ENCODE results near the gene TENT4A. TPM values are rescaled to one million over a fixed set of nuclear protein-coding genes. Genes with fewer than 3 reads are reported as not detected.

Gene TENT4A
- total RNA-seq, 6 donors from 2014 or later = 19.7 to 44.0 (median 27.3) TPM

DNA sequence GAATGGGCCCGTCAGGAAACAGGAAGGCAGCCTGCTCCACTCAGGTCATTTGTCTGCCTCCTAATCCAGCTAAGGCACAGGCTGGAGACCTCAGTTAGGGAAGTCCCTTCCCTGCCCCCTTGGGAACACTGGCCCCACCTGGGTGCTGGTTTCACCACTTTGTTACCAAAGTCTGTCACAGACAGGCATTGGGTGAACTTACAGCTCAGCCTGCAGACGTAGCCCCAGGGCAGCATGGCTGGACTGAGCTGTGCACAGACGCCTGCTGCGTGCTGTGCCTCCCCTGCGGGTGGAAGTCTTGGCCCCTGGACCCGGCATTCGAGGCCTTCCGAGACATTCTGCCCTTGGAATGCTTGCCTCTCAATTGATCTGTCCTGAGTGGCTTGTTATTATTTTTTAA is 48.9 kb downstream of the TENT4A start:
- Histone ChIP-seq H3K27ac (no peak overlapping the region), H3K4me1 (peaks cover 16 to 18% (median 16%) of the 10 kb centered on the region in 4 donors), H3K9me3 (no peaks in the 10 kb centered on the region), H3K4me3 (no peak overlapping the region), H3K27me3 (no peaks in the 10 kb centered on the region), H3K36me3 (peaks cover 0 to 15% (median 9%) of the 10 kb centered on the region in 4 donors)
- ATAC-seq (ENCODE audit: low FRiP score in 2 of 2) (no peak), DNase-seq (no peak)
- TF ChIP-seq POLR2AphosphoS5 (IDR thresholded peaks at IDR 0.05) (no peak), POLR2A (IDR thresholded peaks at IDR 0.05) (no peak)
- WGBS, 2 donors = 96 to 100% methylated on average over 3 to 8 of the region's 8 CpGs

DNA sequence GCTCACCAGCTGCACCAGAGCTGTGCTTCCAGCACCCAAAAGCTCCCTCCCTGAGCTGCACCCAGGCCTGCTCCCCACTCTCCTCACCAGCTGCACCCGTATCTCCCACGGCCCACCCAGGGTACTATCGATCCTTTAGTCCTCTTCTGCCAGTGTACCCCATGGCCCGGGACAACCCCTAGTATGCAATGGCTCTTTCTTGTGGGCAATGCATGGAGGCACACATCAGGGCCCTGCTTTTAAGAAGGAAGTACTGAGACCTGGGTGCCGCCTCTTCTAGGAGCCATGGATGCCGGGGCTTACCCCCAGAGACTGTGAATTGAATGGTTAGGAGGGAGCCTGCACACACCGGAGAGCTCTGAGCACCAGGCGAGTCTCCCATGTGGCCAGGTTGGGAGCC is 49.5 kb downstream of the TENT4A start:
- WGBS, 2 donors = 93 to 98% methylated on average over 6 to 8 of the region's 8 CpGs
- Histone ChIP-seq H3K4me3 (no peak overlapping the region), H3K9me3 (no peaks in the 10 kb centered on the region), H3K4me1 (peaks cover 16 to 22% (median 16%) of the 10 kb centered on the region in 4 donors), H3K36me3 (peaks cover 0 to 11% (median 7%) of the 10 kb centered on the region in 4 donors), H3K27me3 (no peaks in the 10 kb centered on the region), H3K27ac (no peak overlapping the region)
- TF ChIP-seq, protein P1, sequence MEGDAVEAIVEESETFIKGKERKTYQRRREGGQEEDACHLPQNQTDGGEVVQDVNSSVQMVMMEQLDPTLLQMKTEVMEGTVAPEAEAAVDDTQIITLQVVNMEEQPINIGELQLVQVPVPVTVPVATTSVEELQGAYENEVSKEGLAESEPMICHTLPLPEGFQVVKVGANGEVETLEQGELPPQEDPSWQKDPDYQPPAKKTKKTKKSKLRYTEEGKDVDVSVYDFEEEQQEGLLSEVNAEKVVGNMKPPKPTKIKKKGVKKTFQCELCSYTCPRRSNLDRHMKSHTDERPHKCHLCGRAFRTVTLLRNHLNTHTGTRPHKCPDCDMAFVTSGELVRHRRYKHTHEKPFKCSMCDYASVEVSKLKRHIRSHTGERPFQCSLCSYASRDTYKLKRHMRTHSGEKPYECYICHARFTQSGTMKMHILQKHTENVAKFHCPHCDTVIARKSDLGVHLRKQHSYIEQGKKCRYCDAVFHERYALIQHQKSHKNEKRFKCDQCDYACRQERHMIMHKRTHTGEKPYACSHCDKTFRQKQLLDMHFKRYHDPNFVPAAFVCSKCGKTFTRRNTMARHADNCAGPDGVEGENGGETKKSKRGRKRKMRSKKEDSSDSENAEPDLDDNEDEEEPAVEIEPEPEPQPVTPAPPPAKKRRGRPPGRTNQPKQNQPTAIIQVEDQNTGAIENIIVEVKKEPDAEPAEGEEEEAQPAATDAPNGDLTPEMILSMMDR (IDR thresholded peaks at IDR 0.05) = no peak
- no peak for DNase-seq
- ATAC-seq (ENCODE audit: low FRiP score in 2 of 2) = no peak

DNA sequence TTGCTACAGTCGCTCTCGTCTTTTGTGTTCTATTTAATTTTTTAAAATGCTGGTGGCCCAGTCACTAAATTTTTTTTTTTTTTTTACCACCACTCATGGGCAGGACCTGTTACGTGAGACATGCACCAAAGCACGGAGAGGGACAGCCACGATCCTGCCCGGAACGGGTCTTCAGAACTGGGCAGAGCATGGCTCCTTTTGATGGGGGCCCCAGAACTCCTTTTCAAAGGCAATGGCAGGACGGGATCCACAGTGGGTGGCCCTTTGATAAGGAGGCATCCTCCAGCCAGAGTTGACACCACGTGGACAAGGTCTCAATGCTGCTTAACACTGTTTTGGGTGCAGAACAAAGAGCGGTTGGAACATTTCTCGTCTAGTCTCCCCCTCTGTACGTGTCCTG is 50.0 kb downstream of the TENT4A start:
- no peaks in the 10 kb centered on the region for H3K9me3 ChIP-seq

DNA sequence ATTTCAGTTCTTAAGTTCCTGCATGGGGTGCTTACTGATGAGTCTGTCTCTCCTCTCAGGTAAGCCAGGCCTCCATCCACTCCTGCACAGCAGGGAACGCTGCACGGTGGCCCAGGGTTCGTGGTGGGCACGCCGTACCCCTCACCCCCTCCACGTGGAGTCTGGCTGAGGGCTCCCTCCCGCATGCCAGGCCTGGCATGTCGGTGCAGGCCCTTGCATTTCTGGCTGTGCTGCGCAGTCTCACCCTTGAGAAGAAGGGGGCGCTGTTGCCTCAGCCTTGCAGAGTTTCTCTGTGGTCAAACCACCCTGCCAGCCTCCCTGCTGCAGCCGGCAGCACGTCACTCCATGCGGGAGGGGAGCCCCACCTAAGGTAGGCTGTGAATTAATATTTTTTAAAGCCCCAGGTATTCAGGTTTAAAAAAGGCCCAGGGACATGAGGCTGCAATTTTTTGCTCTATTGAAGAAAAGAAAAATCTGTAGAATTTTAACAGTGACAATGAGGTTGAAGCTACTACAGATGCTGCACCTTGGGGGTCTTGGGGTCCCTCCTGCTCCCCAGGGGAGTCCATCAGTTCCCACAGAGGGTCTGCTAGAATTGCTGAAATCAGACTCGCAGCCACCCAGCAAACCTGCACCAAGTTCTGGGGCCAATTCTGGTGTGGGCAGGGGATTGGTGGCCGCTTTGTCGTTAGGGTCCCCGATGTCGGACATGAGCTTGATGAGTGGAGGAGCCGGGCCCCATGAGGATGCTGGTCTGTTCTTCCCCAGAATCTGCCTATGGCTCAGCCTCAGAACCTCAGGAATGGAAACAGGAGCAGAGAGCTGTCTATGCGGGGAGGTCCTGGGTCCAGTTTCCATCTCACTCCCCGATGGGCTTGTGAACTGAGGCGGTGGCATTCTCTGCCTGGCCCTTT is 52.6 kb downstream of the TENT4A start:
- no peaks in the 10 kb centered on the region for H3K36me3 ChIP-seq
- peak; percentile 82 to 83 for DNase-seq
- WGBS, 2 donors = 24 to 34% methylated on average over 5 to 22 of the region's 22 CpGs
- TF ChIP-seq, protein P1 (IDR thresholded peaks at IDR 0.05) = peak; percentile 80 to 90 (median 86)
- no peak for TF ChIP-seq POLR2A (IDR thresholded peaks at IDR 0.05)
- H3K27ac ChIP-seq = peak overlapping the region in 3 of 4 donors; percentile 64 to 80 (median 75)
- peak; percentile 86 to 88 for ATAC-seq (ENCODE audit: low FRiP score in 2 of 2)
- H3K9me3 ChIP-seq = no peaks in the 10 kb centered on the region
- peak overlapping the region in 3 of 4 donors; percentile 5 to 18 (median 12) for H3K4me3 ChIP-seq
- no peaks in the 10 kb centered on the region for H3K27me3 ChIP-seq
- peaks cover 16 to 22% (median 16%) of the 10 kb centered on the region in 4 donors for H3K4me1 ChIP-seq

More for the DNA sequence above, 50.0 kb downstream of the TENT4A start:
- WGBS, 2 donors = 86 to 91% methylated on average over 12 of the region's 12 CpGs
- TF ChIP-seq POLR2AphosphoS5 (IDR thresholded peaks at IDR 0.05) = no peak
- TF ChIP-seq, protein P1 (IDR thresholded peaks at IDR 0.05) = no peak
- TF ChIP-seq POLR2A (IDR thresholded peaks at IDR 0.05) = no peak
- no peak for TF ChIP-seq EP300 (IDR thresholded peaks at IDR 0.05)
- DNase-seq (no peak), ATAC-seq (ENCODE audit: low FRiP score in 2 of 2) (no peak)
- no peak overlapping the region for H3K4me3 ChIP-seq
- no peak overlapping the region for H3K27ac ChIP-seq
- H3K27me3 ChIP-seq = no peaks in the 10 kb centered on the region
- peaks cover 0 to 7% (median 2%) of the 10 kb centered on the region in 4 donors for H3K36me3 ChIP-seq
- peaks cover 16 to 22% (median 16%) of the 10 kb centered on the region in 4 donors for H3K4me1 ChIP-seq

DNA sequence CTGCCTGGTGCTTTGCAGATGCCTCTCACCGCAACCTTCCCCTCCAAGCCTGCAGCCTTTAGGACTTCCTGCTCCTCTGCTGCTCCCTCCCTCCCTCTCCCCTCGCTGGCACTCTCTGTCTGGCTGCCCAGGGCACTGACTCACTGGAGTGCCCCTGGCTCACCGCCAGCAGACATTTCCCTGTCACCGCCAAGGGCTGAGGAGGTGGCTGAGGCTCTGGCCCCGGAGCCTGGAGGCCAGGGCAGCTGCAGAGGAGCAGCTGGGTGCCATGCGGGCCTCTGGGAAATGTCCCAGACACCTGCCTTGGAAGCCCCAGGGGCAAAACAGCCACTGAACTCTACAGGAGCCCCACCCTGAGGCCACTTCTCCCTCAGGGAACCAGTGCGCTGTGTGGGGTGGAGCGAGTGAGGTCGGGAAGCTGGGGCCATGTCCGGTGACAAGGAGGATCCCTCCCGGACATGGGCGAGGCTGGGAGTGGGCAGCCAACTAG is 53.4 kb downstream of the TENT4A start:
- DNase-seq (peak; percentile 86 to 95), ATAC-seq (ENCODE audit: low FRiP score in 2 of 2) (peak; percentile 89 to 93)
- TF ChIP-seq POLR2A (IDR thresholded peaks at IDR 0.05) = peak in 1 of 4 donors; percentile 39
- TF ChIP-seq, protein P1 (IDR thresholded peaks at IDR 0.05) = no peak
- peak; percentile 31 to 52 for TF ChIP-seq POLR2AphosphoS5 (IDR thresholded peaks at IDR 0.05)
- no peak for TF ChIP-seq EP300 (IDR thresholded peaks at IDR 0.05)
- Histone ChIP-seq H3K27me3 (no peaks in the 10 kb centered on the region), H3K4me3 (peak overlapping the region in 3 of 4 donors; percentile 5 to 18 (median 12)), H3K9me3 (no peaks in the 10 kb centered on the region), H3K36me3 (no peaks in the 10 kb centered on the region), H3K4me1 (peaks cover 16 to 22% (median 16%) of the 10 kb centered on the region in 4 donors), H3K27ac (peak overlapping the region; percentile 54 to 80 (median 70))
- WGBS, 2 donors = 12 to 28% methylated on average over 2 to 12 of the region's 12 CpGs

All from upper lobe of left lung (tissue), 6 donors.